ENCODE results near the gene CYP19A1.

- no peak for TF ChIP-seq BRCA1 (IDR thresholded peaks at IDR 0.05; ENCODE audit: low read depth, low read length)
- TF ChIP-seq CTCF (IDR thresholded peaks at IDR 0.05; ENCODE audit: control extremely low read depth in 1 of 3, insufficient read depth in 1 of 3, low read depth in 1 of 3, low read length in 3 of 3), result no peak
- no peak for TF ChIP-seq JUN (IDR thresholded peaks at IDR 0.05; ENCODE audit: low read depth, low read length)
- no peak for TF ChIP-seq PHF8 (conservative IDR thresholded peaks at IDR 0.05; ENCODE audit: low read depth, low read length)
- peak; percentile 43; the same call in 1 of the 2 replicates for TF ChIP-seq CEBPB (IDR thresholded peaks at IDR 0.05; ENCODE audit: low read depth, low read length)
- TF ChIP-seq EZH2 (IDR thresholded peaks at IDR 0.05; ENCODE audit: low read depth, low read length, severe bottlenecking), result no peak
- TF ChIP-seq RAD21 (IDR thresholded peaks at IDR 0.05 in 1 of 2, conservative IDR thresholded peaks at IDR 0.05 in 1 of 2; ENCODE audit: low read depth in 2 of 2, low read length in 2 of 2), result no peak
Measured at GRCh38 chr15:51244423-51244869, 94.0 kb downstream of the CYP19A1 start.
